Esophagus muscularis mucosa (tissue), 4 donors: Measurements from ENCODE around the gene HEXIM2. TPM values are rescaled to one million over a fixed set of nuclear protein-coding genes. Genes with fewer than 3 reads are reported as not detected.

Experiments
- DNase-seq: peaks from one replicate; pipeline ENCODE4 v3.0.0-alpha.2; 2017; ENCODE audit errors: extremely low spot score
- H3K27ac ChIP-seq, 4 donors: fragments of 200-600 bp; sonication (generic); replicated peaks in 1 of 4; 1 replicate in 3 of 4; 2 replicates in 1 of 4; pipeline ENCODE4 v1.5.1; 2016 to 2019; ENCODE audit warnings: mild to moderate bottlenecking in 1 of 4
- H3K27me3 ChIP-seq, 4 donors: fragments of 200-600 bp; sonication (generic); one replicate each; pipeline versions ENCODE4 v1.5.1 to v1.6.0; 2016 to 2019
- H3K36me3 ChIP-seq, 4 donors: fragments of 200-600 bp; sonication (generic); one replicate each; pipeline ENCODE4 v1.5.1; 2016 to 2019
- H3K4me1 ChIP-seq, 4 donors: fragments of 200-600 bp; sonication (generic); one replicate each; pipeline ENCODE4 v1.5.1; 2016 to 2019
- H3K4me3 ChIP-seq, 4 donors: fragments of 200-600 bp; sonication (generic); 1 replicate in 2 of 4; 2 replicates in 2 of 4; pipeline ENCODE4 v1.5.1; 2016 to 2019; ENCODE audit warnings: mild to moderate bottlenecking in 4 of 4, moderate library complexity in 1 of 4
- H3K9me3 ChIP-seq, 4 donors: fragments of 200-600 bp; sonication (generic); 1 replicate in 3 of 4; 2 replicates in 1 of 4; pipeline ENCODE4 v1.5.1; 2016 to 2019
- CTCF ChIP-seq, 3 experiments: fragments of 200-600 bp in 2 of 3; fragments of 450-650 bp in 1 of 3; sonication (generic) in 2 of 3; IDR thresholded peaks; one replicate each; pipeline ENCODE4 v1.5.1; 2017 to 2019; ENCODE audit warnings: antibody characterized with exemption in 3 of 3, mild to moderate bottlenecking in 2 of 3, moderate library complexity in 1 of 3
- EP300 ChIP-seq: sonication (generic); formaldehyde crosslinking; IDR thresholded peaks from one replicate; pipeline ENCODE4 v1.6.1; 2017; ENCODE audit warnings: antibody characterized with exemption
- POLR2A ChIP-seq: fragments of 450-650 bp; IDR thresholded peaks from one replicate; pipeline ENCODE4 v1.6.1; 2017; ENCODE audit warnings: antibody characterized with exemption, moderate library complexity, mild to moderate bottlenecking, low read depth
- POLR2AphosphoS5 ChIP-seq, 2 donors: sonication (generic); formaldehyde crosslinking; IDR thresholded peaks; one replicate each; pipeline ENCODE4 v1.6.1; 2017; ENCODE audit warnings: antibody characterized with exemption in 2 of 2
- WGBS: methylation state at CpG from one replicate; pipeline ENCODE4 v1.1.5; 2018; 5-methylcytosine and 5-hydroxymethylcytosine counted together
- intact Hi-C: fragments of 100-400 bp; cut with DNase I; formaldehyde crosslinking; loops from one replicate; pipeline ENCODE4 v1.15.1; 2023
- total RNA-seq, 4 donors: library from RNA; depleted of rRNA; stranded (reverse); fragments of >200 nt; gene quantifications; one replicate each; pipeline versions ENCODE4 v1.1.0 to v1.2.1, GENCODE V29; 2016

The HEXIM2 gene
- total RNA-seq, 4 donors from 2014 or later = 4.0 to 8.4 (median 7.0) TPM

- Histone ChIP-seq H3K27ac (no peak overlapping the region), H3K27me3 (no peaks in the 10 kb centered on the region), H3K4me1 (no peaks in the 10 kb centered on the region), H3K36me3 (no peaks in the 10 kb centered on the region), H3K4me3 (no peak overlapping the region), H3K9me3 (no peaks in the 10 kb centered on the region)
- no peak for DNase-seq
- intact Hi-C loops = no loop called here
- TF ChIP-seq POLR2AphosphoS5 (IDR thresholded peaks at IDR 0.05) (no peak), CTCF (IDR thresholded peaks at IDR 0.05) (no peak), POLR2A (no peak), EP300 (no peak)
- WGBS = 84% methylated on average over 7 of the region's 7 CpGs
Observed at GRCh38 chr17:45186801-45187354, 25.2 kb downstream of the HEXIM2 start.

- no peak overlapping the region for H3K4me3 ChIP-seq
- DNase-seq = no peak
- H3K9me3 ChIP-seq = no peaks in the 10 kb centered on the region
- WGBS = 73% methylated on average over 2 of the region's 2 CpGs
- H3K36me3 ChIP-seq = no peaks in the 10 kb centered on the region
- H3K27me3 ChIP-seq = no peaks in the 10 kb centered on the region
- intact Hi-C loops = no loop called here
- no peak for TF ChIP-seq CTCF (IDR thresholded peaks at IDR 0.05)
- TF ChIP-seq POLR2A = no peak
- TF ChIP-seq POLR2AphosphoS5 (IDR thresholded peaks at IDR 0.05) = no peak
- TF ChIP-seq EP300 = no peak
- no peak overlapping the region for H3K27ac ChIP-seq
- H3K4me1 ChIP-seq = no peaks in the 10 kb centered on the region
Observed at GRCh38 chr17:45189009-45189408, 27.3 kb downstream of the HEXIM2 start.

GRCh38 chr17:45190503-45191255 is 29.0 kb downstream of the HEXIM2 start:
- H3K27ac ChIP-seq = no peak overlapping the region
- no peak for DNase-seq
- WGBS = 76% methylated on average over 11 of the region's 11 CpGs
- TF ChIP-seq CTCF (IDR thresholded peaks at IDR 0.05) (no peak), POLR2A (no peak), POLR2AphosphoS5 (IDR thresholded peaks at IDR 0.05) (no peak), EP300 (no peak)
- no peaks in the 10 kb centered on the region for H3K4me1 ChIP-seq
- no peaks in the 10 kb centered on the region for H3K27me3 ChIP-seq
- no peaks in the 10 kb centered on the region for H3K36me3 ChIP-seq
- H3K4me3 ChIP-seq = no peak overlapping the region
- H3K9me3 ChIP-seq = no peaks in the 10 kb centered on the region
- intact Hi-C loops = no loop called here

GRCh38 chr17:45195424-45195823 is 33.7 kb downstream of the HEXIM2 start:
- Histone ChIP-seq H3K36me3 (no peaks in the 10 kb centered on the region), H3K27me3 (no peaks in the 10 kb centered on the region), H3K4me1 (peaks cover 8 to 16% (median 14%) of the 10 kb centered on the region in 4 donors), H3K27ac (no peak overlapping the region), H3K4me3 (no peak overlapping the region), H3K9me3 (no peaks in the 10 kb centered on the region)
- DNase-seq = no peak
- TF ChIP-seq CTCF (IDR thresholded peaks at IDR 0.05) (no peak), EP300 (no peak), POLR2AphosphoS5 (IDR thresholded peaks at IDR 0.05) (no peak), POLR2A (no peak)
- intact Hi-C loops = loop anchor here (5.0 kb wide), 1 partner anchor 38 kb away; no protein-coding TSS in a partner anchor
